KMS-11 (cell line): ENCODE results near the gene GPR137.
"Not testable (repeated sequence)": the region's sequence is repeated elsewhere in the genome, so short reads cannot be mapped to it uniquely, and the experiment has no call there.

ENCODE experiments used
- H2AFZ ChIP-seq: fragments of 200-600 bp; sonication (generic); 2 replicates; pipeline ENCODE4 v1.6.1; 2016; ENCODE audit warnings: antibody characterized with exemption, mixed run types, low read depth
- H3K27ac ChIP-seq: fragments of 200-600 bp; sonication (generic); 2 replicates; pipeline ENCODE4 v1.6.1; 2016; ENCODE audit warnings: mild to moderate bottlenecking, mixed run types
- H3K27me3 ChIP-seq: fragments of 200-600 bp; sonication (generic); 2 replicates; pipeline ENCODE4 v1.6.1; 2017; ENCODE audit warnings: mild to moderate bottlenecking, low read depth, mixed run types, moderate library complexity; ENCODE audit not compliant: insufficient read depth
- H3K36me3 ChIP-seq: fragments of 200-600 bp; sonication (generic); 2 replicates; pipeline ENCODE4 v1.6.1; 2017; ENCODE audit warnings: mild to moderate bottlenecking, mixed run types; ENCODE audit not compliant: insufficient read depth
- H3K4me1 ChIP-seq: fragments of 200-600 bp; sonication (generic); 2 replicates; pipeline ENCODE4 v1.6.1; 2016; ENCODE audit warnings: mild to moderate bottlenecking, low read depth, mixed run types; ENCODE audit not compliant: poor library complexity, severe bottlenecking
- H3K4me2 ChIP-seq: fragments of 200-600 bp; sonication (generic); 2 replicates; pipeline ENCODE4 v1.7.0; 2016; ENCODE audit warnings: mild to moderate bottlenecking, mixed run types
- H3K4me3 ChIP-seq: fragments of 200-600 bp; sonication (generic); IDR thresholded peaks from 2 replicates; pipeline ENCODE4 v1.6.1; 2017; ENCODE audit warnings: low read depth, low read length, mixed read lengths; ENCODE audit not compliant: insufficient read depth
- H3K79me2 ChIP-seq: fragments of 200-600 bp; sonication (generic); 2 replicates; pipeline ENCODE4 v1.6.1; 2016; ENCODE audit warnings: low read depth, mixed run types; ENCODE audit not compliant: insufficient read depth
- H3K9ac ChIP-seq: fragments of 200-600 bp; sonication (generic); 2 replicates; pipeline ENCODE4 v1.6.1; 2016; ENCODE audit warnings: mild to moderate bottlenecking, mixed run types
- H4K20me1 ChIP-seq: fragments of 200-600 bp; sonication (generic); 2 replicates; pipeline ENCODE4 v1.6.1; 2016; ENCODE audit warnings: mild to moderate bottlenecking, mixed run types; ENCODE audit not compliant: insufficient read depth
- CTCF ChIP-seq: fragments of 200-600 bp; sonication (generic); conservative IDR thresholded peaks from 2 replicates; pipeline ENCODE4 v1.6.1; 2017; ENCODE audit warnings: low read depth, mild to moderate bottlenecking, antibody characterized with exemption, low read length, moderate library complexity, mixed read lengths

GPR137 gene

GRCh38 chr11:64321026-64321425, 35.4 kb downstream of the GPR137 start:
- H3K9ac ChIP-seq = no peak overlapping the region
- H4K20me1 ChIP-seq = no peaks in the 10 kb centered on the region
- no peaks in the 10 kb centered on the region for H3K27me3 ChIP-seq
- no peaks in the 10 kb centered on the region for H3K36me3 ChIP-seq
- H3K4me1 ChIP-seq = peaks cover 16% of the 10 kb centered on the region
- H2AFZ ChIP-seq = no peak overlapping the region
- no peak for TF ChIP-seq CTCF
- no peaks in the 10 kb centered on the region for H3K79me2 ChIP-seq
- no peak overlapping the region for H3K4me3 ChIP-seq
- H3K4me2 ChIP-seq = no peak overlapping the region
- no peak overlapping the region for H3K27ac ChIP-seq

GRCh38 chr11:64321533-64321932, 35.9 kb downstream of the GPR137 start:
- Histone ChIP-seq H3K4me2 (no peak overlapping the region), H3K36me3 (no peaks in the 10 kb centered on the region), H3K79me2 (no peaks in the 10 kb centered on the region), H3K4me3 (no peak overlapping the region), H2AFZ (no peak overlapping the region), H3K27ac (no peak overlapping the region), H3K4me1 (peaks cover 11% of the 10 kb centered on the region), H3K27me3 (no peaks in the 10 kb centered on the region), H3K9ac (no peak overlapping the region), H4K20me1 (no peaks in the 10 kb centered on the region)
- TF ChIP-seq CTCF = no peak

- TF ChIP-seq CTCF = no peak
- Histone ChIP-seq H3K27ac (no peak overlapping the region), H3K4me2 (no peak overlapping the region), H3K9ac (no peak overlapping the region), H3K4me3 (no peak overlapping the region), H3K4me1 (peaks cover 10% of the 10 kb centered on the region), H3K79me2 (no peaks in the 10 kb centered on the region), H3K27me3 (no peaks in the 10 kb centered on the region), H2AFZ (no peak overlapping the region), H4K20me1 (no peaks in the 10 kb centered on the region), H3K36me3 (no peaks in the 10 kb centered on the region)
These were observed 37.2 kb downstream of the GPR137 start for GRCh38 chr11:64322925-64323260.

GRCh38 chr11:64323373-64323772, 37.7 kb downstream of the GPR137 start:
- no peaks in the 10 kb centered on the region for H3K79me2 ChIP-seq

GRCh38 chr11:64323984-64324383, 38.3 kb downstream of the GPR137 start:
- not testable (repeated sequence) for H3K4me2 ChIP-seq, H3K79me2 ChIP-seq, H3K9ac ChIP-seq, H3K4me3 ChIP-seq, H2AFZ ChIP-seq, H4K20me1 ChIP-seq, H3K27me3 ChIP-seq, H3K36me3 ChIP-seq, H3K4me1 ChIP-seq, H3K27ac ChIP-seq

More at GRCh38 chr11:64323373-64323772, 37.7 kb downstream of the GPR137 start:
- peaks cover 10% of the 10 kb centered on the region for H3K4me1 ChIP-seq
- no peaks in the 10 kb centered on the region for H3K36me3 ChIP-seq
- no peak overlapping the region for H3K4me3 ChIP-seq
- no peak for TF ChIP-seq CTCF
- H3K4me2 ChIP-seq = no peak overlapping the region
- no peaks in the 10 kb centered on the region for H3K27me3 ChIP-seq
- H4K20me1 ChIP-seq = no peaks in the 10 kb centered on the region
- H3K27ac ChIP-seq = no peak overlapping the region
- no peak overlapping the region for H3K9ac ChIP-seq
- H2AFZ ChIP-seq = no peak overlapping the region
